ENCODE measurements around the gene IFIT1. TPM values are rescaled to one million over a fixed set of nuclear protein-coding genes. Genes with fewer than 3 reads are reported as not detected.
"Not testable (repeated sequence)": the region's sequence is repeated elsewhere in the genome, so short reads cannot be mapped to it uniquely, and the experiment has no call there.

The IFIT1 gene
- total and polyA plus RNA-seq, 4 donors, result 13.2 to 17.9 (median 15.6) TPM

GRCh38 chr10:89404104-89405047 lies 12.0 kb downstream of the IFIT1 start:
- DNase-seq (no peak), ATAC-seq (ENCODE audit: low FRiP score) (no peak)

GRCh38 chr10:89406178-89406577 lies 13.8 kb downstream of the IFIT1 start:
- ATAC-seq (ENCODE audit: low FRiP score); DNase-seq; H3K36me3 ChIP-seq (ENCODE audit: control insufficient read depth in 1 of 2, insufficient read depth in 2 of 2, low read length in 1 of 2); H3K27me3 ChIP-seq (ENCODE audit: control insufficient read depth in 1 of 2, insufficient read depth in 2 of 2, low read length in 1 of 2); H3K27ac ChIP-seq (ENCODE audit: low read depth in 1 of 2, low read length in 2 of 2); intact Hi-C loops (cut with DNase I); H3K4me3 ChIP-seq (ENCODE audit: low read length in 2 of 2); H3K4me1 ChIP-seq (ENCODE audit: control insufficient read depth in 1 of 2, insufficient read depth in 2 of 2, low read length in 2 of 2); H3K9me3 ChIP-seq (ENCODE audit: control insufficient read depth, low read length): not testable (repeated sequence)
- 97 to 98% methylated on average over 9 of the region's 9 CpGs for WGBS, 2 donors

More at GRCh38 chr10:89404104-89405047, 12.0 kb downstream of the IFIT1 start:
- H3K4me3 ChIP-seq (ENCODE audit: low read length in 2 of 2), result no peak overlapping the region
- 93% methylated on average over 11 of the region's 11 CpGs for WGBS, 2 donors
- H3K27me3 ChIP-seq (ENCODE audit: control insufficient read depth in 1 of 2, insufficient read depth in 2 of 2, low read length in 1 of 2), result no peaks in the 10 kb centered on the region
- intact Hi-C loops (cut with DNase I), result no loop called here
- no peaks in the 10 kb centered on the region for H3K4me1 ChIP-seq (ENCODE audit: control insufficient read depth in 1 of 2, insufficient read depth in 2 of 2, low read length in 2 of 2)
- peaks cover 0 to 2% of the 10 kb centered on the region in 2 donors for H3K36me3 ChIP-seq (ENCODE audit: control insufficient read depth in 1 of 2, insufficient read depth in 2 of 2, low read length in 1 of 2)
- no peak overlapping the region for H3K27ac ChIP-seq (ENCODE audit: low read depth in 1 of 2, low read length in 2 of 2)
- peaks cover 2% of the 10 kb centered on the region for H3K9me3 ChIP-seq (ENCODE audit: control insufficient read depth, low read length)

- DNase-seq; H3K4me1 ChIP-seq (ENCODE audit: control insufficient read depth in 1 of 2, insufficient read depth in 2 of 2, low read length in 2 of 2); intact Hi-C loops (cut with DNase I); ATAC-seq (ENCODE audit: low FRiP score); H3K36me3 ChIP-seq (ENCODE audit: control insufficient read depth in 1 of 2, insufficient read depth in 2 of 2, low read length in 1 of 2); H3K27ac ChIP-seq (ENCODE audit: low read depth in 1 of 2, low read length in 2 of 2); H3K4me3 ChIP-seq (ENCODE audit: low read length in 2 of 2); H3K27me3 ChIP-seq (ENCODE audit: control insufficient read depth in 1 of 2, insufficient read depth in 2 of 2, low read length in 1 of 2); H3K9me3 ChIP-seq (ENCODE audit: control insufficient read depth, low read length): not testable (repeated sequence)
- WGBS, 2 donors, result 97 to 98% methylated on average over 3 of the region's 3 CpGs
Measured at GRCh38 chr10:89407792-89408191, 15.4 kb downstream of the IFIT1 start.

GRCh38 chr10:89409282-89409681 lies 16.9 kb downstream of the IFIT1 start:
- H3K36me3 ChIP-seq (ENCODE audit: control insufficient read depth in 1 of 2, insufficient read depth in 2 of 2, low read length in 1 of 2); H3K27me3 ChIP-seq (ENCODE audit: control insufficient read depth in 1 of 2, insufficient read depth in 2 of 2, low read length in 1 of 2); H3K4me1 ChIP-seq (ENCODE audit: control insufficient read depth in 1 of 2, insufficient read depth in 2 of 2, low read length in 2 of 2); H3K27ac ChIP-seq (ENCODE audit: low read depth in 1 of 2, low read length in 2 of 2); intact Hi-C loops (cut with DNase I); H3K4me3 ChIP-seq (ENCODE audit: low read length in 2 of 2); H3K9me3 ChIP-seq (ENCODE audit: control insufficient read depth, low read length); ATAC-seq (ENCODE audit: low FRiP score); DNase-seq: not testable (repeated sequence)
- 94 to 95% methylated on average over 5 of the region's 5 CpGs for WGBS, 2 donors

GRCh38 chr10:89410551-89410950 lies 18.1 kb downstream of the IFIT1 start:
- H3K27me3 ChIP-seq (ENCODE audit: control insufficient read depth in 1 of 2, insufficient read depth in 2 of 2, low read length in 1 of 2); ATAC-seq (ENCODE audit: low FRiP score); DNase-seq; H3K36me3 ChIP-seq (ENCODE audit: control insufficient read depth in 1 of 2, insufficient read depth in 2 of 2, low read length in 1 of 2); H3K4me1 ChIP-seq (ENCODE audit: control insufficient read depth in 1 of 2, insufficient read depth in 2 of 2, low read length in 2 of 2); H3K9me3 ChIP-seq (ENCODE audit: control insufficient read depth, low read length); H3K4me3 ChIP-seq (ENCODE audit: low read length in 2 of 2); H3K27ac ChIP-seq (ENCODE audit: low read depth in 1 of 2, low read length in 2 of 2); intact Hi-C loops (cut with DNase I): not testable (repeated sequence)
- WGBS, 2 donors, result 94 to 98% methylated on average over 5 of the region's 5 CpGs

GRCh38 chr10:89411135-89411534 lies 18.7 kb downstream of the IFIT1 start:
- 90 to 92% methylated on average over 2 of the region's 2 CpGs for WGBS, 2 donors
- H3K27ac ChIP-seq (ENCODE audit: low read depth in 1 of 2, low read length in 2 of 2); ATAC-seq (ENCODE audit: low FRiP score); H3K4me3 ChIP-seq (ENCODE audit: low read length in 2 of 2); H3K36me3 ChIP-seq (ENCODE audit: control insufficient read depth in 1 of 2, insufficient read depth in 2 of 2, low read length in 1 of 2); H3K9me3 ChIP-seq (ENCODE audit: control insufficient read depth, low read length); intact Hi-C loops (cut with DNase I); DNase-seq; H3K4me1 ChIP-seq (ENCODE audit: control insufficient read depth in 1 of 2, insufficient read depth in 2 of 2, low read length in 2 of 2); H3K27me3 ChIP-seq (ENCODE audit: control insufficient read depth in 1 of 2, insufficient read depth in 2 of 2, low read length in 1 of 2): not testable (repeated sequence)

- H3K9me3 ChIP-seq (ENCODE audit: control insufficient read depth, low read length); DNase-seq; ATAC-seq (ENCODE audit: low FRiP score); H3K27ac ChIP-seq (ENCODE audit: low read depth in 1 of 2, low read length in 2 of 2); H3K36me3 ChIP-seq (ENCODE audit: control insufficient read depth in 1 of 2, insufficient read depth in 2 of 2, low read length in 1 of 2); intact Hi-C loops (cut with DNase I); H3K27me3 ChIP-seq (ENCODE audit: control insufficient read depth in 1 of 2, insufficient read depth in 2 of 2, low read length in 1 of 2); H3K4me1 ChIP-seq (ENCODE audit: control insufficient read depth in 1 of 2, insufficient read depth in 2 of 2, low read length in 2 of 2); H3K4me3 ChIP-seq (ENCODE audit: low read length in 2 of 2): not testable (repeated sequence)
- 93 to 99% methylated on average over 10 of the region's 10 CpGs for WGBS, 2 donors
Measured at GRCh38 chr10:89412276-89412675, 19.9 kb downstream of the IFIT1 start.

GRCh38 chr10:89413398-89413912 lies 21.0 kb downstream of the IFIT1 start:
- Histone ChIP-seq H3K27ac (ENCODE audit: low read depth in 1 of 2, low read length in 2 of 2) (no peak overlapping the region), H3K4me3 (ENCODE audit: low read length in 2 of 2) (peak overlapping the region in 1 of 2 donors; percentile 70), H3K4me1 (ENCODE audit: control insufficient read depth in 1 of 2, insufficient read depth in 2 of 2, low read length in 2 of 2) (peaks cover 0 to 4% of the 10 kb centered on the region in 2 donors), H3K36me3 (ENCODE audit: control insufficient read depth in 1 of 2, insufficient read depth in 2 of 2, low read length in 1 of 2) (no peaks in the 10 kb centered on the region), H3K27me3 (ENCODE audit: control insufficient read depth in 1 of 2, insufficient read depth in 2 of 2, low read length in 1 of 2) (no peaks in the 10 kb centered on the region), H3K9me3 (ENCODE audit: control insufficient read depth, low read length) (no peaks in the 10 kb centered on the region)
- 89 to 98% methylated on average over 7 of the region's 7 CpGs for WGBS, 2 donors
- ATAC-seq (ENCODE audit: low FRiP score) (no peak), DNase-seq (no peak)
- intact Hi-C loops (cut with DNase I), result no loop called here

Measured in aorta (tissue), 5 donors.